Measurements from ENCODE around the gene CERK. TPM values are rescaled to one million over a fixed set of nuclear protein-coding genes. Genes with fewer than 3 reads are reported as not detected.

The CERK gene
- total RNA-seq, 2 donors from 2014 or later = 10.2 to 18.0 TPM

GRCh38 chr22:46696614-46697013 is 41.4 kb downstream of the CERK start:
- TF ChIP-seq POLR2A (IDR thresholded peaks at IDR 0.05) (no peak), POLR2AphosphoS5 (IDR thresholded peaks at IDR 0.05) (no peak), CTCF (IDR thresholded peaks at IDR 0.05) (no peak)
- H3K4me1 ChIP-seq (replicated peaks) = no peaks in the 10 kb centered on the region
- no peaks in the 10 kb centered on the region for H3K27me3 ChIP-seq (replicated peaks; ENCODE audit: insufficient read depth)
- 72% methylated on average over 10 of the region's 10 CpGs for WGBS
- no peaks in the 10 kb centered on the region for H3K9me3 ChIP-seq
- peaks cover 3 to 15% of the 10 kb centered on the region in 2 donors for H3K36me3 ChIP-seq
- H3K4me3 ChIP-seq = no peak overlapping the region
- H3K27ac ChIP-seq = no peak overlapping the region
- intact Hi-C loops (cut with DNase I) = no loop called here
- no peak for DNase-seq (ENCODE audit: low spot score)

DNA sequence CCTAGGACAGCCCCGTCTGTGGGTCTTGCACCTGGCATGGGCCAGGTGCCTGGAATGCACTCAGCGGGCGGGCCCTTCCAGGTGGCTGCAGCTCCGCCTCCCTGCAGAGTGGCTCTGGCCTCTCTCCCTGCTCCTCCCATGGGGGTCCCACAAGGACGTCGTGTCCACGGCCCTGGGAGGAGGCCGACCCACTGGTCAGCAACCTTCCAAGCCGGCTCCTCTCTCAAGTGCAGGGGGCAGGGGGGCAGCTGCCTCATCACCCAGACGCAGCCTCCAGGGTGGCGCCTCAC is 41.9 kb downstream of the CERK start:
- H3K36me3 ChIP-seq = peaks cover 3 to 13% of the 10 kb centered on the region in 2 donors
- DNase-seq (ENCODE audit: low spot score) = no peak
- 63% methylated on average over 11 of the region's 11 CpGs for WGBS
- no peaks in the 10 kb centered on the region for H3K9me3 ChIP-seq
- no peaks in the 10 kb centered on the region for H3K27me3 ChIP-seq (replicated peaks; ENCODE audit: insufficient read depth)
- TF ChIP-seq POLR2A (IDR thresholded peaks at IDR 0.05) = no peak
- no peak for TF ChIP-seq CTCF (IDR thresholded peaks at IDR 0.05)
- no peak for TF ChIP-seq POLR2AphosphoS5 (IDR thresholded peaks at IDR 0.05)
- no peak overlapping the region for H3K27ac ChIP-seq
- intact Hi-C loops (cut with DNase I) = no loop called here
- no peak overlapping the region for H3K4me3 ChIP-seq
- H3K4me1 ChIP-seq (replicated peaks) = no peaks in the 10 kb centered on the region

- Histone ChIP-seq H3K4me3 (no peak overlapping the region), H3K27me3 (replicated peaks; ENCODE audit: insufficient read depth) (no peaks in the 10 kb centered on the region), H3K27ac (no peak overlapping the region), H3K9me3 (no peaks in the 10 kb centered on the region), H3K4me1 (replicated peaks) (no peaks in the 10 kb centered on the region), H3K36me3 (peaks cover 3 to 11% of the 10 kb centered on the region in 2 donors)
- no peak for DNase-seq (ENCODE audit: low spot score)
- intact Hi-C loops (cut with DNase I) = no loop called here
- TF ChIP-seq CTCF (IDR thresholded peaks at IDR 0.05) = no peak
- WGBS = 77% methylated on average over 25 of the region's 25 CpGs
Observed at GRCh38 chr22:46695346-46696228, 42.5 kb downstream of the CERK start.

DNA sequence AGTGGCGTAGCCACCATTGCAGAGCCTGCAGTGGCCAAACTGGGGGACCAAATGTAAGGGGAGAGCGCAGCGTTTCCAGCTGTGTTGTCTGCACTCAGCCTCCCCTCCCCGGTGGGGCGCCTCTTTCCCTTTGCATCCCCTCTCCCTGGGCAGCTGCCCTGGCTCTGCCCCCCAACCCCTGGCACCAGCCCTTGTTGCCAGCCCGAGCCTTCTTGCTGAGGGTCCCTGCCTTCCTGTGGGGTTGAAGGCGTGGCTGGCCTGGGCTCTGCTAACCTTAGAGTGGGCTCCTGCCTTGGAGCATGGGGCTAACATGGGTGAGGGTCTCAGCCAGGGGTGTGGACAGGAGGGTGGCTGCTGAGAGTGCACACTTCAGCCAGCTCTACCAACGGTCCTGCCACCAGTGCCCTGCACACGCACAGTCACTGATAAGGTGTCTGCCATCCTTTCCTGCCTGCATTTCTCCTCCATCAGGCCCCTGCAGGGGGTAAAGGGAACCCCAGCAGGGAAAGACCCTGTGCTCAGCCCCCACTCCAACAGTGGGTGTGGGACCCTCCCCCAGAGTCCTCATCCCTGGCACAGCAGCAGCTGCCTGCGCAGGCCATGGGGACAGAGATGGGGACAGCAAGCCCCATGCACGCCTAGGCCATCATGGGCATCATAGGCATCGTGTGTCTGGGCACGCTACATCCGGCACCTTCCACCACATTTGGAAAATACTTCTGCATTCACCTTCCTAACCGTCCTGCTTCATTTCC is 43.5 kb downstream of the CERK start:
- WGBS = 90% methylated on average over 14 of the region's 15 CpGs
- no peaks in the 10 kb centered on the region for H3K4me1 ChIP-seq (replicated peaks)
- no peak overlapping the region for H3K4me3 ChIP-seq
- peaks cover 3 to 8% of the 10 kb centered on the region in 2 donors for H3K36me3 ChIP-seq
- no peak for DNase-seq (ENCODE audit: low spot score)
- no peak for TF ChIP-seq POLR2A (IDR thresholded peaks at IDR 0.05)
- no peak for TF ChIP-seq POLR2AphosphoS5 (IDR thresholded peaks at IDR 0.05)
- no peak for TF ChIP-seq CTCF (IDR thresholded peaks at IDR 0.05)
- intact Hi-C loops (cut with DNase I) = no loop called here
- H3K27ac ChIP-seq = no peak overlapping the region
- no peaks in the 10 kb centered on the region for H3K27me3 ChIP-seq (replicated peaks; ENCODE audit: insufficient read depth)
- H3K9me3 ChIP-seq = no peaks in the 10 kb centered on the region
